CD4-positive, alpha-beta T cell treated with Interleukin-6 at 100 ng/mL for 8 hours (primary cell): Measurements from ENCODE around the gene ZSCAN25.
"Not testable (repeated sequence)": the region's sequence is repeated elsewhere in the genome, so short reads cannot be mapped to it uniquely, and the experiment has no call there.

Source experiments
- DNase-seq: peaks from one replicate; pipeline ENCODE4 v3.0.0-alpha.2; 2020; ENCODE audit warnings: mixed read lengths, low spot score

The ZSCAN25 gene

DNA sequence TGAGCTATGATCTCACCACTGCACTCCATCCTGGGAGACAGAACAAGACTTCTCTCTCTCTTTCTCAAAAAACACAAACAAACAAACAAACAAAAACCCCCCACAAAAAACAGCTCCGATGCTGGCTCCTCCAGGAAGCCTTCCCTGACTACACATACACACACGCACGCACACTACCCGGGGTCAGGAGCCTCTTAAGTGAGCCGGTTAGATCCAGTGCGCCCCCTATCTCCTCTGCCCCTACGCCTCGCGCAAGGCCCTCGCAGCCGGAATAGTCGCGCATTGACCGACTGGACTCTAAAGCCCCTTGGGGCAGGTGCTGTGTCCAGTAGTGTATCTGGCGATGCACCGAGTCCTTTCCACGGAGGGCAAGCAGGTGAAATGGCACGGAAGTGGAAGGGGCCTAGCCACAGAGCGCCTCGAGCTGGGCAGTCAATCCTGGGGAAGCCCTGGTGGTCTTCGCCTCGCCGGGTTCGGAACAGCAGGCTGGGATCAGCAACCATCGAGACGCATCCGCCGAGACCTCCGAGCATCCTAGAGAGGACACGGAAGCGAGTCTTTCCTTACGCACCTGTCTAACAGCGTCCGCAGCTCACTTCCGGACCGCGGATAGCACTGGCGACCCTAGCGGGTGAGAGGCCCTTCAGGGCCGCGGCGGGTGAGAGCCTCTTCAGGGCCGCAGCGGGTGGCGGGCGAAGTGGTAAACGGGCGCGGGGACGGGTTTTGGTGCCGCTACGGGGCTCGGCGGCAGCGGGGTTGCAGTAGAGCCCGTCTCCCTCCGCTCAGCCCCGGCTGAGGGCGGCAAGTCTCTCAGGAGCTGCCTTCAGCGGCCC is at the start of gene ZSCAN25:
TSS of gene ZSCAN25 (plus strand) at position 588 of the 833 bp plus-strand sequence. CDS start 2,661 bp downstream, outside the sequence.
- peak; percentile 88 for DNase-seq

GRCh38 chr7:99568770-99569169 is 48.0 kb upstream of the ZSCAN25 start:
- not testable (repeated sequence) for DNase-seq

GRCh38 chr7:99571768-99572167 is 45.0 kb upstream of the ZSCAN25 start:
- DNase-seq: no peak

- no peak for DNase-seq
These were observed 43.5 kb upstream of the ZSCAN25 start for GRCh38 chr7:99573257-99573656.

GRCh38 chr7:99576251-99576650 is 40.5 kb upstream of the ZSCAN25 start:
- no peak for DNase-seq

DNA sequence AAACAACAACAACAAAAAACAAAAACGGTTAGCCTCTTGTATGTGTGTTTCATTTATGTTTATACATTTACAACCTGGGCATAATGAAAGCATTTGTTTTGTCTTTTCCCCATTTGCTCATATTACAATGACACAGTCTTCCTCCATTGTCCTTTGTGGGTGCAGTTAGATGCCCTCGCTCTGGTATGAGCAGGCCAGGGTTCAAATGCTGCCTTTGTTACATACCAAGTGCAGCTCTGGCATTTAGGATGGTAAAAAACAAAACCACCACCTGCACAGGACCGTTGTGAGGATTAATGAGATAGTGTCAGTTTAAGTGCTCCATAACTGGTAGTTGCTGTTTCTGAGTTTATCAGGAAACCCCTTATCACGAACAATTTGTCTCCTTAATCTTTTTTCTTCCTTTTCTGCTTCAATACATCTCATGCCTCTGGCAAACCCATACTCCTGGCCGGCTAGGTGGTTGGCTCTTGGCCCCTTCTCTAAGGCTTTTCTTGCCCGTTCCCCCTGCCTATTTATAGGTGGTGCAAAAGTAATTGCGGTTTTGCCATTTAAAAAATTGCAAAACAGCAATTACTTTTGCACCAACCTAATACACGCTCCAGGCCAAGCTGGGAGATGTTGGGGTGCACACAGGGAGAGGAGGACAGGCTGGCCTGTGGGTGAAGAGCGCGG is 37.3 kb upstream of the ZSCAN25 start:
- no peak for DNase-seq

DNA sequence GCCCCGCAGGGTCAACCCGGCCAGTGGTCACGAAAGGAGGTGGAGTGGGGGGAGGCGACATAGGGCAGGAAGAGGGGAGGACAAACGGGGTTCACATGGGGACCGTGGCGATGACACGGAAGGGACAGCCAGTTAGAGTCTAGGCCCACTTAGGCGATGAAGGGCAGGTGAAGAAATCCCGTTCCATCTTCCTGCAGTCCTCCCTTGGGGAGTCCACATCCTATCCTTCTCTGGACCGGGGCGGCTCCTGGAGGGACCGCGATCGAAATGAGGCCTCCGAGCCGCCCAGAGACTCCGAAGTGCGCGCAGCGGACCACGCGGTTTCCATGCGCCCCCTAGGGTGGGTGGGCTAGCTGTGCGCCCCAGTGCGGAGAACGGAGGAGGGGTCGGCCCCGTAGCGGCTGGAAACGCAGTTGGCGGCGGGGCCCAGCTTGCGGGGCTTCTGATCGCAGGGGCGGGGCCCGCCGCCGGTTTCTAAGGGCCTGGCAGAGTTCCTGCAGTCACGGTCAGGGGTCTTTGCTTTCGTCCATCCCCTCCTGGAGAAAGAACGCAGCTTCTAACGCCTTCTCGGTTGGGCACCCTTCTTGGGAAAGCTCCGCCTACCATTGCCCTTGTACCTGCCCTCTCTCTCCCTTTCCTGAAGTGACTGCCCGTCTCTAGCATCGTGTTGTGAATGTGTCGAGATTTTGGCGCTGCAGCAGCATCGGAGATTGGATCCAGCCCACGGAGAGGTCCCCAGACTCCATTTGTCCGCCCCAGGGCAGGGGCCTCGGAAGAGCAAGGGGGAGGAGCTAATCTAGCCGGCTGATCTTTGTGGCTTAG is 36.6 kb upstream of the ZSCAN25 start:
- peak; percentile 38 for DNase-seq

DNA sequence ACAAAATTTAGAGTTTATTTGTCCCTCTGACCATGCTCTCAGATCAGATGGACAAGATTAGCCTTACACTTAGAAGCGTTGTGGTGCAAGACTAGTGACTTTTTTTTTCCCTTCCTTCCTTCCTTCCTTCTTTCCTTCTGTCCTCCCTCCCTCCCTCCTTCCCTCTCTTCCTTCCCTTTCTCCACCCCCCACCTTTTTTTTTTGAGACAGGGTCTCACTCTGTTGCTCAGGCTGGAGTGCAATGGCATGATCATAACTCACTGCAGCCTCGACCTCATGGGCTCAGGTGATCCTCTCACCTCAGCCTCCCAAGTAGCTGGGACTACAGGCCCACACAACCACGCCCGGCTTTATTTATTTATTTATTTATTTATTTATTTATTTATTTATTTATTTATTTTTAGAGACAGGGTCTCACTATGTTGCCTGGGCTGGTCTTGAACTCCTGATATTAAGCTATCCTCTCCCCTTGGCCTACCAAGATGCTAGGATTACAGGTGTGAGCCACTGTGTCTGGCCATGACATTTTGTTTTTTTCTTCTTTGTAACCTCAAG is 35.9 kb upstream of the ZSCAN25 start:
- DNase-seq: not testable (repeated sequence)

- no peak for DNase-seq
These were observed 27.9 kb upstream of the ZSCAN25 start for GRCh38 chr7:99588868-99589267.

DNA sequence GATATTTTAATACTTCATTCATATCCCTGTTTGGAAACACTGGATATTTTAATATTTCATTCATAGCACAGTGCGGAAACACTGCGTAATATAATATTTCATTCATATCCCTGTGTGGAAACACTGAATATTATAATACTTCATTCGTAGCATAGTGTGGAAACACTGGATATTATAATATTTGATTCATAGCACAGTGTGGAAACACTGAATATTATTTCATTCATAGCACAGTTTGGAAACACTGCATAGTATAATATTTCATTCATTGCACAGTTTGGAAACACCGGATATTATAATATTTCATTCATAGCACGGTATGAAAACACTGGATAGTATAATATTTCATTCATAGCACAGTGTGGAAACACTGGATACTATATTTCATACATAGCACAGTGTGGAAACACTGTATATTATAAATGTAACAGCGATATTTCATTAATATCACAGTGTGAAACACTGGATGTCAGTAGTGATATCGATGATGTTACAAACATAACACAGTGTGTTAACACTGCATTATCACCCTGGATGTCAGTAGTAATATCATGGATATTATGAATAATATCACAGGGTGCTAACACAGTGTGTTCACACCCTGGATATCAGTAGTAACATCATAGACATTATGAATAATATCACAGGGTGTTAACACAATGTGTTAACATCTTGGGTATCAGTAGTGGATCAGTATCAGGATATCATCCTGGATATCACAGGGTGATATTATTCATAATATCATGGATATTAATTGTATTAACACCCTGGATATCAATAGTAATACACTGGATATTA is 21.6 kb upstream of the ZSCAN25 start:
- no peak for DNase-seq

DNA sequence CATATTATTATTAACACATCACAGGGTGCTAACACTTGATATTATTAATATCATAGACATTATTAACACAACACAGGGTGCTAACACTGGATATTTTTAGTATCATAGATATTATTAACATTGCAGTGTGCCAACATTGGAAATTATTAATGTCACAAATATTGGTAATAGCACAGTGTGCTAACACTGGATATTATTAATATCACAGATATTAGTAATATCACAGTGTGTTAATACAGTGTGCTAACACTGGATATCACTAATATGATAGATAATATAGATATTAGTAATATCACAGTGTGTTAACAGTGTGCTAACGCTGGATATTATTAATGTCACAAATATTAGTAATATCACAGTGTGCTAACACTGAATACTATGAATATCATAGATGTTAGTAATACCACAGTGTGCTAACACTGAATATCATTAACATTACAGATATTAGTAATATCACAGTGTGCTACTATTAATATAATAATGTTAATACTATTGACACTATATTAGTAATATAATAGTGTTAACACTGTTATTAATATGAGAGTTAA is 20.3 kb upstream of the ZSCAN25 start:
- DNase-seq: no peak

DNA sequence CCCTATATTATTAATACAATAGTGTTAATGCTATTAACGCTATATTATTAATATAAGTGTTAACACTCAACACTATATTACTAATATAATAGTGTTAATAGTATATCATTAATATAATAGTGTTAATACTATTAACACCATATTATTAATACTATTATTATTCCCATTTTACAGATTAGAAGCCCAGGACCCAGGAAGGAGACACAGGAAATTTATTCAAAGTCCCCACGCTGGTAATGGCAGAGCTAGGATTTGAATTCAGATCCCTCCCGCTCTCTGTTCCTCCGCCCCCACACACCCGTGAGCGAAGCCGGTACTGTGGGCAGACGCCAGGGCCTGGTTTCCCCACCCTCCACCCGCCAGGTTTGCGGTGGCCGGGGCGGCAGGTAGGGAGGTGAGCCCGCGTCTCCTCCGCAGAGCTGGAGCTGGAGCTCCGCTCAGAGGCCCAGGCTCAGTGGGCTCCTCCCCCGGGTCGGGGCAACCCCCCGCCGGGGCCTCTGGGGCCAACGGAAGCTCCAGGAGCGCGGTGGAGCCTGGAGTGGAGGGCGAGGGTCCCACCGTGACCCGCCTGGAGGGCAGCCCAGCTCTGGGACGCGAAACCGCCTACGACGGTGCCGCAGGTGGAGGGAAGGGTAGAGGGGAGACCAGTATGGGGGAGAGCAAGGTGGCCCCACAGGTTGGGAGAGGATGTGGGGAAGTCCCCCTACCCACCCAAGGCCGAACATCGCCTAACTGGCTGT is 18.8 kb upstream of the ZSCAN25 start, which contains the start of gene TMEM225B:
TSS of gene TMEM225B (plus strand) at position 506 of the 740 bp plus-strand sequence. CDS start 6,122 bp downstream, outside the sequence.
- no peak for DNase-seq

DNA sequence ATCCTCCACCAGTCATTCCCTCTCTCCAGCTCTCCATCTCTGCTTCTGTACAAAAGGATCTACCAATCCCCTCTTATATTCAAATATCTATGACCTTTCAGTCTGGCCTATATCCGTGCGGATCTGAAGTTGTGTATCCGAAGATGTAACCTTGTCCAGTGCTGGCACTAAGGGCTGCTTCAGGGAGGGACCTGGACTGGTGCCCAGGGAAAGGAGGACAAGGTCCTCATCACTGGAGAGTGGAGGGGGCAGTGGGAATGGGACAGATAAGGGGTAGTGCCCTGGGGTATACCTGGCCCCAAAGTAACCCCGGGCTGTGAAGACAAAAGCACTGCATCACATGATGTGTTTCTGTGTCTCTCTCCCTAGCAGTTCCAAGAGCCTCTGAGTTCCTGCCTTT is 16.9 kb upstream of the ZSCAN25 start:
- no peak for DNase-seq

GRCh38 chr7:99601656-99602310 is 15.0 kb upstream of the ZSCAN25 start:
- no peak for DNase-seq

GRCh38 chr7:99605527-99605926 is 11.2 kb upstream of the ZSCAN25 start:
- DNase-seq: no peak

DNA sequence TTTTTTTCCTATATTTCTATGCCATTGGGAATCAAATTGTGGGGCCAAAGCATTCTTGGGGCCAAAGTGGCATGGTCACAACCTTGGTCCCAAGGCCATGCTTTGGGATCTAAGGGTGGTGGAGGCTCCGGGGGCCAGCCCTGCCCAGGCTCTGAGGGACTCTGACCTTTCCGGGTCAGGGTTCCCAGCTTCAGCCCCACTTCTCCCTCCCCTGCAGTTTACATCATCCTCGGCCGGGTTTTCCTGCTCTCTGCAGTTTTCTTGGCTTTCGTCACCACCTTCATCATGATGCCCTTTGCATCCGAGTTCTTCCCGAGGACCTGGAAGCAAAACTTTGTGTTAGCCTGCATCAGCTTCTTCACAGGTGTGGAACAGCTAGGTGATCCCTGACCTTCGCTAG is 10.2 kb upstream of the ZSCAN25 start:
- no peak for DNase-seq

DNA sequence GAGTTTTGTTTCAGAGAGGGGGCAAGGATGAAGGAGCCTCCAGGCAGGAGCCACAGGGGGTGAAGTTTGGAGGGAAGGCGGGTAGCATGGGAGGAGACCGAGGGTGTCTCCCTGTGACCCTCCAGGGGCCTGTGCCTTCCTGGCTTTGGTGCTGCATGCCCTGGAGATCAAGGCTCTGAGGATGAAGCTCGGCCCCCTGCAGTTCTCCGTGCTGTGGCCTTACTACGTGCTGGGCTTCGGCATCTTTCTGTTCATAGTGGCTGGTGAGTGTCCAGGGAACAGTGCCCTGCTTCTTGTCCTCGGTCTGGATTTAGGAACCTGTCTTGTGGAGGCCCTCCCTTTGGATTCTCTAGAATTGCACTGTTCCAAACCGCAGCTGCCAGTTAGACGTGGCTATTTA is 9.2 kb upstream of the ZSCAN25 start:
- no peak for DNase-seq

GRCh38 chr7:99614495-99614894 is 2.3 kb upstream of the ZSCAN25 start:
- DNase-seq: no peak

GRCh38 chr7:99615989-99616358 is 772 bp upstream of the ZSCAN25 start:
- DNase-seq: no peak
